Ovary (tissue), 3 donors: ENCODE results near the gene ALG5.

ENCODE experiments used
- POLR2A ChIP-seq: fragments of 450-650 bp; IDR thresholded peaks from one replicate; pipeline ENCODE4 v1.6.1; 2017; ENCODE audit warnings: antibody characterized with exemption, mild to moderate bottlenecking, moderate library complexity
- TF ChIP-seq, protein P1 (sequence below), 3 donors: fragments of 450-650 bp in 2 of 3; fragments of 200-600 bp in 1 of 3; IDR thresholded peaks; one replicate each; pipeline versions ENCODE4 v1.5.1 to v1.8.0; 2016 to 2022; ENCODE audit warnings: antibody characterized with exemption in 3 of 3, mild to moderate bottlenecking in 1 of 3
- donor health status: DM: no; HTN: no; CAD: no.

DNA sequence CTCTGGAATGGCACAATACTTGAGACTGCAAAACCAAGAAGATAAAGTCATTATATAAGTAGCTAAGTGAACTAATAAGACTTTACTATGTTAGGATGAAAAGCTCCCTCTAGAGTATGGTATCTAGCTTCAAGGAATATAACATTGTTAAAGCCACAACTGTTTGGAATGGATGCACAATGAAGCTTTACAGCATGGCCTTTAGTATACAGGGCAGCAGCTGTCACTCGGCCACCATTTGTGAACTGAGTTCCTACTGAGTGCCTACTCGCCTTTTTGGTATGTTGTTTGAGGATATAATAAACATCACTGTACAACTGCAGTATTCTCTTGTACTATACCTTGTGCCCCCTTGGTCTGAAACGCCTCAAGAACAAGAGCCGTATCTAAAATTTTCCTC is 6.8 kb downstream of the ALG5 start:
- TF ChIP-seq, protein P1, sequence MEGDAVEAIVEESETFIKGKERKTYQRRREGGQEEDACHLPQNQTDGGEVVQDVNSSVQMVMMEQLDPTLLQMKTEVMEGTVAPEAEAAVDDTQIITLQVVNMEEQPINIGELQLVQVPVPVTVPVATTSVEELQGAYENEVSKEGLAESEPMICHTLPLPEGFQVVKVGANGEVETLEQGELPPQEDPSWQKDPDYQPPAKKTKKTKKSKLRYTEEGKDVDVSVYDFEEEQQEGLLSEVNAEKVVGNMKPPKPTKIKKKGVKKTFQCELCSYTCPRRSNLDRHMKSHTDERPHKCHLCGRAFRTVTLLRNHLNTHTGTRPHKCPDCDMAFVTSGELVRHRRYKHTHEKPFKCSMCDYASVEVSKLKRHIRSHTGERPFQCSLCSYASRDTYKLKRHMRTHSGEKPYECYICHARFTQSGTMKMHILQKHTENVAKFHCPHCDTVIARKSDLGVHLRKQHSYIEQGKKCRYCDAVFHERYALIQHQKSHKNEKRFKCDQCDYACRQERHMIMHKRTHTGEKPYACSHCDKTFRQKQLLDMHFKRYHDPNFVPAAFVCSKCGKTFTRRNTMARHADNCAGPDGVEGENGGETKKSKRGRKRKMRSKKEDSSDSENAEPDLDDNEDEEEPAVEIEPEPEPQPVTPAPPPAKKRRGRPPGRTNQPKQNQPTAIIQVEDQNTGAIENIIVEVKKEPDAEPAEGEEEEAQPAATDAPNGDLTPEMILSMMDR (IDR thresholded peaks at IDR 0.05): no peak
- TF ChIP-seq POLR2A: no peak
